ENCODE results near the gene TEFM.
"Not testable (repeated sequence)": the region's sequence is repeated elsewhere in the genome, so short reads cannot be mapped to it uniquely, and the experiment has no call there.

Gene TEFM, protein sequence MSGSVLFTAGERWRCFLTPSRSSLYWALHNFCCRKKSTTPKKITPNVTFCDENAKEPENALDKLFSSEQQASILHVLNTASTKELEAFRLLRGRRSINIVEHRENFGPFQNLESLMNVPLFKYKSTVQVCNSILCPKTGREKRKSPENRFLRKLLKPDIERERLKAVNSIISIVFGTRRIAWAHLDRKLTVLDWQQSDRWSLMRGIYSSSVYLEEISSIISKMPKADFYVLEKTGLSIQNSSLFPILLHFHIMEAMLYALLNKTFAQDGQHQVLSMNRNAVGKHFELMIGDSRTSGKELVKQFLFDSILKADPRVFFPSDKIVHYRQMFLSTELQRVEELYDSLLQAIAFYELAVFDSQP

DNA sequence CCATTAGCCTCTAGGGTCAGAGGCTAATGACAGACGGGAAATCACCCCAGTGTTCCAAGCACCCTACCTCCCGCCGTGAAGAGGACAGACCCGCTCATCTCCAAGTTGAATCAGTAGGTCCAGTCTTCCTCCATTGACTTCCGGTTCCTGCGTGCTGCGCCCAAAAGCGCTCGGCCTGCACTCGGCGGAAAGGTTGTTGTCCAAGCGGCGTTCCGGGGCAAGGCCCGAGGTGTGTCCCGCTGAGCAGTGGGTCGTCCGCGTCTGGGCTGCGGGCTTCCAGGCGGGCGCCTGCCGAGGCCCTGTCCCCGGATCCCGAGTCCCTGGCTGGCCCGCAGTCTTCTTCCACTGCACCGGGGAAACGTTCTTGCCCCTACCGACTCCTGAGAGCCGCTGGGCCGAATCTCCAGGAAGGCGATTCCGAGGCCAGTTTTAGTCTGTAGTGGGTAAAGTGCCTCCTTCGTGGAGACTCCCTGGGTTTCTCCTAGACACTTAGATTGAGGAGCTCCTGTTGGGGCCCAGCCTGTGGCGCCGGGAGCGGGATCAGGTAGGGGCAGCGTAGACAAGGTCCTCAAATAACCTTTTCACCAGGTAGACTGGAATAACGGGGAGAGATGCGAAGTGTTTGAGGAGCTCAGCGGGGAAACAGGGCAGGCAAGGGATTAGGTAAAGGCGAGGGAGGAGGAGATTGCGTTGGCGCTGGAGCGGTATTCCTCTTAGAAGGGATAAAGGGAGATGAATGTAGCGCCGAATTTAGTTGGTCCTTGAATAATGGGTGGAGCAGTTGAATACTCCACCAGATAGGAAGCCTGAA, at the start of gene TEFM:
TEFM (minus strand) TSS at position 138 of the 811 bp plus-strand sequence; CDS start at position 98, 40 bp downstream.
- no peaks in the 10 kb centered on the region for H3K9me3 ChIP-seq (ENCODE audit: control insufficient read depth, insufficient read depth, low read length)
- H3K9ac ChIP-seq (ENCODE audit: low read depth, low read length) = peak within 1 kb of the TSS; percentile 97
- peaks cover 7% of the 10 kb centered on the region for H3K36me3 ChIP-seq (ENCODE audit: insufficient read depth, low read length)
- no peaks in the 10 kb centered on the region for H3K4me1 ChIP-seq (ENCODE audit: insufficient read depth, low read length)

DNA sequence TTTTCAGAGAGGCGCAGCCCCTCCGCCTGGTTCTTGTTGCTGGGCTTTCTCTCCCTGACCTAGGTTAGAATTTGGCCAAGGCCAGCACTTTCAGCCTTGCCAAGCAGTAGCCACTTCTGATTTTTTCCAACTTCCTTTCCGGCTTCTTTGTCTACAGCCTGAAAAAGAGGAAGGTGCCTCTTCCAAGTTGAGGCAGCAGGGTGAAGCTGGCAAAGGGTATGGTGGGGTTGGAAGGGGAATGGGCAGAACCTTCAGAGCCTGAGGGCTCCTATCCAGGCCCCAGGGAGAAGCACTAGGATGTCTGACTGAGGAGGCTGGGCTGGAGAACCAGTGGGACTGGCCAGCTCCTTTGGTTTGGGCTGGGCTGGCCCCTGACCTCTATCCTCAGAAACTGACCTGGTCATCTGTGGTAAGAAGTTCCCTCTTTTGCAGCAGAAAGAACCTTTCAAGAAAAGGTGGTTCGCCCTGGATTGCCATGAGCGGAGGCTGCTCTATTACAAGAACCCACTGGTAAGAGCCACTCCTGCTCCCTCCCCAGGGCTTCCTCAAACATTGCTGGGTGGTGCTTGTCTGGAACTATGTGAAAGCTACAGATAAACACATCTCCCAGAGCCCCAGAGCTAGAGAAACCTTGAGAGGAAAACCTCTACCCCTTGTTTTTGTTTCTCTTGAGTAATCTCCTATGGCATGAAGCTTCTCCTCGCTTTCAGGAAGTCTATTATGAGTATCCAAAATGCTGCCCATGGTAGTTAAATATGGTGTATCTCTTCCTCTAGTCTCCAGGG, 48.2 kb upstream of the TEFM start:
- Histone ChIP-seq H3K4me1 (ENCODE audit: insufficient read depth, low read length) (peaks cover 11% of the 10 kb centered on the region; the same call in 1 of the 2 replicates), H3K36me3 (ENCODE audit: insufficient read depth, low read length) (no peaks in the 10 kb centered on the region), H3K9me3 (ENCODE audit: control insufficient read depth, insufficient read depth, low read length) (no peaks in the 10 kb centered on the region), H3K9ac (ENCODE audit: low read depth, low read length) (no peak overlapping the region)

DNA sequence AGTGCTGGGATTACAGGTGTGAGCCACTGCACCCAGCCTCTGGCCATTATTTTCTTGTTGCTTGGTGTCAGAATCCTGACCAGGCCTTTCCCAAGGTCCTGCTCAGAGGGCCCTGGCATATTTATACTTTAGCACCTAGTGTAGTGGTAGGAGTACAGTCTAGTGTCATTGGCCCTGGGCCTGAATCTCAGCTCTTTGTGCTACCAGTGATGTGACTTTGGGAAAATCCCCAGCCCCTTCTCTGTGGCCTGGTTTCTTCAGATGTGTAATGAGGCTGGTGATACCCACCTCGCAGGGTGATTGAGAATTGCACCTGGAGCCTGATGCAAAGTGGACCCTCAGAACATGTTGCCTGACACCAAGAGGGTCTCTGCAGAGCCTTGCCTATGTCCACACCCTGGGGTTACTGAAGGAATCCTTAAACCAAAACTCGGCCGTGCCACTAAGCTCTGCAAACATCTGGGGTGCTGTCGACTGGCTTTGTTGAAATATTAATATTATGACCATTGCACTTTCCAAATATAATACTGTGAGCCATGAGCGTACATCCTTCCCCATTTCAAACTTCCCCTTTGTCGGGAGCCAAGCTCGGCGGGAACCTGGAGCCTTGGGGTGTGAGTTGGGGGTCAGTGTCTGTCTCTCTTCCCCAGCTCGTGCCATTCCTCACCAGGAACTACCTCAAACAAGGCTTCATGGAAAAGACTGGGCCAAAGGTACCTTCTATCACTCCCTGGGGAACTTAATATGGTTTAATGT, 46.8 kb upstream of the TEFM start:
- Histone ChIP-seq H3K9me3 (ENCODE audit: control insufficient read depth, insufficient read depth, low read length) (no peaks in the 10 kb centered on the region), H3K4me1 (ENCODE audit: insufficient read depth, low read length) (peaks cover 11% of the 10 kb centered on the region; the same call in 1 of the 2 replicates), H3K36me3 (ENCODE audit: insufficient read depth, low read length) (no peaks in the 10 kb centered on the region), H3K9ac (ENCODE audit: low read depth, low read length) (no peak overlapping the region)

DNA sequence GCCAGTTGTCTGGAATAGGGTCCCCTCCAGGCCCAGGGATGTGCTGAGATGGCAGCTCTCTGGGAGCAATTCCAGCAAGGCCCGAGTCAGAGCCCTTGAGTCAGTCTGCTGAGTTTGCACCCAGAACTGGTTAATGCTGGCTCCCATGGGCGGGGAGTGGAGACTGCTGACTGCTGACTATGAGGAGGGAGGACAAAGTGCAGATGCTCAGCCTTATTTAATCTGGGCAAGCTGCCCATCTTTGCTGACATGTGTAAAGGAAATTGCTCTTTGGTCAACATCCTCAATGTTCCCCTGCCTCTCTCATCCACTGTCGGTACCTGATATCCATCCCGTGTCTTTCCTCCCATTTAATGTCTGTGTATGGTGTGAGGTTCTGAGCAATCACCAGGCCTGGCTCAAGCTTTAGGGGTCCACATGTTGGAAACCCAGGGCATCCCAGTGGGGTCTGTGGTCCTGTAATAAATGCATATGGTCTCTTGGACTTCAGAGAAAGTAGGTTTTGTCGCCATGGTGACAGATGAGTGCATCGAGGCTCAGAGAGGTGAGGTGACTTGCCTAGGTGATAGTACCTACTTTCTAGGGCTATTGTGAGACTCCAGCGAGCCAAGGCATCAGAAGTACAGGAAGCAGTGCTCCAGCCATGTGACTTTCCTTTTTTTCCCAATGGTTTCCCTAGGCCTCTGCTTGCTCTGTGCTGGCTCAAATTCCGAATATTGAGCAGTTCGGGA, 44.8 kb upstream of the TEFM start:
- H3K4me1 ChIP-seq (ENCODE audit: insufficient read depth, low read length) = no peaks in the 10 kb centered on the region
- no peaks in the 10 kb centered on the region for H3K9me3 ChIP-seq (ENCODE audit: control insufficient read depth, insufficient read depth, low read length)
- H3K9ac ChIP-seq (ENCODE audit: low read depth, low read length) = no peak overlapping the region
- H3K36me3 ChIP-seq (ENCODE audit: insufficient read depth, low read length) = no peaks in the 10 kb centered on the region

DNA sequence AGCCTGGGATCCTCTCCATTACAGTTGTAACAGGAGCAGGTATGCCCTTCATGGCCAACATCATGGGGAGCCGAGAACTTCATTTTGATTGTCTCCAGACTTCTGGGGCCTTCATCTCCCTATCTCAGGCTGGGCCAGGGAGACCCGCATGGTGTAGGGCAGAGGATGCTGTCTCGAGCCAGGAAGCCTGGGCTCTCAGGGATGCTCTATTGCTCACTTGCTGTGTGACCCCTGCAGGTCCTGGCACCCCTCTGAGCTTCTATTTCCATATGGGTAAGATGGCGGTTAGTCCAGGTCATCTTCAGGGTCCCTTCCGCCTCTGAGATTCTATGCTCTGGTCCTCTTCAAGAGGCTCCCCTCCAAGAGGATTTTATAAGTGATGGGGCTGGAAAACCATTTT, 44.2 kb upstream of the TEFM start:
- no peaks in the 10 kb centered on the region for H3K4me1 ChIP-seq (ENCODE audit: insufficient read depth, low read length)
- no peaks in the 10 kb centered on the region for H3K9me3 ChIP-seq (ENCODE audit: control insufficient read depth, insufficient read depth, low read length)
- H3K9ac ChIP-seq (ENCODE audit: low read depth, low read length) = no peak overlapping the region
- no peaks in the 10 kb centered on the region for H3K36me3 ChIP-seq (ENCODE audit: insufficient read depth, low read length)

- Histone ChIP-seq H3K4me1 (ENCODE audit: insufficient read depth, low read length) (no peaks in the 10 kb centered on the region), H3K9me3 (ENCODE audit: control insufficient read depth, insufficient read depth, low read length) (no peaks in the 10 kb centered on the region), H3K36me3 (ENCODE audit: insufficient read depth, low read length) (no peaks in the 10 kb centered on the region), H3K9ac (ENCODE audit: low read depth, low read length) (no peak overlapping the region)
Measured at GRCh38 chr17:30947796-30948195, 41.8 kb upstream of the TEFM start.

DNA sequence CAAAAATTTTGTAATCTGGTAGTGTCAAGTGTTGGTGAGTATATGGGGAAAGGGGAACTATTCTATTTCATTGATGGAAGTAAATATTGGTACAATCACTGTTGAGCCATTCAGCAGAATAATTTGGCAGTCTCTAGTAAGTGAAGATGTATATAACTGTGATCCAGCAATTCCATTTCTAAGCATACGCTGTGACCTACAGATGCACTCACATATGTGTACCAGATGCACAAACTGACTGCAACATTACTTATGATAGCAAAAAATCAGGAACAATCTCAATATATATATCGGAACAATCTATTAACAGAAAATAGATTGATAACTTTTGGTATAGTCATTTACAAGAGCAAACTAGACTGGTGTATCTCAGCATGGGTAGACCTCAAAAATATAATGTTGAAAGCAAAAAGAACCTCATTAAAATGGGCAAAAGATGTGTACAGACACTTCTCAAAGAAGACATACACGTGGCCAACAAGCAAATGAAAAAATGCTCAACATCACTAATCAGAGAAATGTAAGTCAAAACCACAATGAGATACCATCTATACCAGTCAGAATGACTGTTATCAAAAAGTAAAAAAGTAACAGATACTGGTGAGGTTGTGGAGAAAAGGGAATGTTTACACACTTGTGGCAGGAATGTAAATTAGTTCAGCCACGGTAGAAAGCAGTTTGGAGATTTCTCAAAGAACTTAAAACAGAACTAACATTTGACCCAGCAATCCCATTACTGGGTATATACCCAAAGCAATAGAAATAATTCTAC, 36.5 kb upstream of the TEFM start:
- Histone ChIP-seq H3K36me3 (ENCODE audit: insufficient read depth, low read length) (no peaks in the 10 kb centered on the region), H3K4me1 (ENCODE audit: insufficient read depth, low read length) (no peaks in the 10 kb centered on the region), H3K9me3 (ENCODE audit: control insufficient read depth, insufficient read depth, low read length) (no peaks in the 10 kb centered on the region), H3K9ac (ENCODE audit: low read depth, low read length) (no peak overlapping the region)

DNA sequence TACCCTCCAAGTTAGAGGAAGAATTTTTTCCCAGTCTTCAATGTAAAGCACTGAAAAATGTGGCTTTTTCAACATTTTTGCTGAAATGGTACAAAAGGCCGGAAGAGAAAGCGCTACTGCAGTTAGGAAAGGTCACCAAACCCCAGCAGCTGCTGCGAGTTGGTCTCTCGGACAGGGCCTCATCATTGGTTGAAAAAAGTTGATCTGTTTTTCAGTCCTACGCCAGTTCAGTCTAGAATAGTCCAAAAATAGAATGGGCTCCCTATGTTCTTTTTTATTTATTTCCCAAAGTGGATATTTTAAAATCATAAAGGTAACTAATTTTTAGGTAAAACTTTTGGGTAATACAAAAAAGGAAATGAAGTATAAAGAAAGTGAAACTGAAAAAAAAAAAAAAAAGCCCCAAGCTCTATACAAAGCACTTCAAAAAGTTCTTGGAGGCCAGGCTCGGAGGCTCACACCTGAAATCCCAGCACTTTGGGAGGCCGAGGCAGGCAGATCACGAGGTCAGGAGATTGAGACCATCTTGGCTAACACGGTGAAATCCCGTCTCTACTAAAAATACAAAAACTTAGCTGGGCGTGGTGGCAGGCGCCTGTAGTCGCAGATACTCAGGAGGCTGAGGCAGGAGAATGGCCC, 33.1 kb upstream of the TEFM start:
- no peak overlapping the region for H3K9ac ChIP-seq (ENCODE audit: low read depth, low read length)
- no peaks in the 10 kb centered on the region for H3K9me3 ChIP-seq (ENCODE audit: control insufficient read depth, insufficient read depth, low read length)
- no peaks in the 10 kb centered on the region for H3K36me3 ChIP-seq (ENCODE audit: insufficient read depth, low read length)
- H3K4me1 ChIP-seq (ENCODE audit: insufficient read depth, low read length) = no peaks in the 10 kb centered on the region

- Histone ChIP-seq H3K9ac (ENCODE audit: low read depth, low read length) (no peak overlapping the region), H3K4me1 (ENCODE audit: insufficient read depth, low read length) (no peaks in the 10 kb centered on the region), H3K9me3 (ENCODE audit: control insufficient read depth, insufficient read depth, low read length) (no peaks in the 10 kb centered on the region), H3K36me3 (ENCODE audit: insufficient read depth, low read length) (no peaks in the 10 kb centered on the region)
Measured at GRCh38 chr17:30933966-30934365, 27.9 kb upstream of the TEFM start.

DNA sequence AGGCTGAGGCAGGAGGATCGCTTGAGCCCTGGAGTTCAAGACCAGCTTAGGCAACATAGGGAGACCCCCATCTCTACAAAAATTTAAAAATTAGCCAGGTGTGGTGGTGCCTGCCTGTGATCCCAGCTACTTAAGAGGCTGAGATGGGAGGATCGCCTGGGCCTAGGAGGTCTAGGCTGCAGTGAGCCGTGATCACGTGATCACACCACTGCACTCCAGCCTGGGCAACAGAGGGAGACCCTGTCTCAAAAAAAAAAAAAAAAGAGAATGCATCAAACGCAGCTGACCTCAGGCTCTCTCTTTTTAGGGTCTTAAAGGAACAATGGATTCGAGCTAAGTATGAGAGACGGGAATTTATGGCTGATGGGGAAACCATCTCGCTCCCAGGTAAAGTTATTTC, 25.5 kb upstream of the TEFM start:
- not testable (repeated sequence) for H3K4me1 ChIP-seq (ENCODE audit: insufficient read depth, low read length); H3K9ac ChIP-seq (ENCODE audit: low read depth, low read length); H3K9me3 ChIP-seq (ENCODE audit: control insufficient read depth, insufficient read depth, low read length); H3K36me3 ChIP-seq (ENCODE audit: insufficient read depth, low read length)

DNA sequence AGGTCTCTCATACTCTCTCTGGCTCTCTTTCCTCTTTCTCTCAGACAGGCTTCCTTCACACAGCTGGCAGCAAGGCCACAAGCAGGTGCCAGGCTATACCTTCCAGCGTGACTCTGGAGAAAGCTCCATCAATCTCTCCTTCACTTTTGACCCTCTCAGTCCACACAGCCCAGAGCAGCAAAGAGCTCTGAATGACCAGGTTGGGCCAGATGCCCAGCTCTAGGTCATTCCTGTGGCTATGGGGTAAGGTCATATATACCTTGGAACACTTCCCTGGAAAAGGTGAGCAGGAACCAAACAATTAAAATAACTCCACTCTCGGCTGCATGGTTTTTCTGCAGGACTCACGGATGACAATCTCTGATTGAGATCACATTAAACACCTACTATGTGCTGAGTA, 24.5 kb upstream of the TEFM start:
- no peaks in the 10 kb centered on the region for H3K4me1 ChIP-seq (ENCODE audit: insufficient read depth, low read length)
- no peaks in the 10 kb centered on the region for H3K9me3 ChIP-seq (ENCODE audit: control insufficient read depth, insufficient read depth, low read length)
- no peak overlapping the region for H3K9ac ChIP-seq (ENCODE audit: low read depth, low read length)
- H3K36me3 ChIP-seq (ENCODE audit: insufficient read depth, low read length) = no peaks in the 10 kb centered on the region

DNA sequence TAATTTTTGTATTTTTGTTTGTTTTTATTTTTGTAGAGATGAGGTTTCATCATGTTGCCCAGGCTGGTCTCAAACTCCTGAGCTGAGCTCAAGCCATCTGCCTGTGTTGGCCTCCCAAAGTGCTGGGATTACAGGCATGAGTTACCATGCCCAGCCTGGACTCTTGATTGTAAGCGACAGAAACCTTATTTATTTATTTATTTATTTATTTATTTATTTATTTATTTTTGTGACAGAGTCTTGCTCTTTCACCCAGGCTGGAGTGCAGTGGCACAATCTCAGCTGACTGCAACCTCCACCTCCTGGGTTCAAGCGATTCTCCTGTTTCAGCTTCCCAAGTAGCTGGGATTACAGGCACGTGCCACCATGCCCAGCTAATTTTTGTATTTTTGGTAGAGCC, 23.8 kb upstream of the TEFM start:
- not testable (repeated sequence) for H3K4me1 ChIP-seq (ENCODE audit: insufficient read depth, low read length); H3K36me3 ChIP-seq (ENCODE audit: insufficient read depth, low read length); H3K9ac ChIP-seq (ENCODE audit: low read depth, low read length); H3K9me3 ChIP-seq (ENCODE audit: control insufficient read depth, insufficient read depth, low read length)

Measured in ES-I3 (cell line).